Smooth muscle cell of the brain vasculature (primary cell): ENCODE results near the gene PSMD5.

Source experiments
- DNase-seq: peaks from one replicate; pipeline ENCODE4 v3.0.0-alpha.2; 2012; ENCODE audit warnings: low read depth, low spot score

The PSMD5 gene

DNA sequence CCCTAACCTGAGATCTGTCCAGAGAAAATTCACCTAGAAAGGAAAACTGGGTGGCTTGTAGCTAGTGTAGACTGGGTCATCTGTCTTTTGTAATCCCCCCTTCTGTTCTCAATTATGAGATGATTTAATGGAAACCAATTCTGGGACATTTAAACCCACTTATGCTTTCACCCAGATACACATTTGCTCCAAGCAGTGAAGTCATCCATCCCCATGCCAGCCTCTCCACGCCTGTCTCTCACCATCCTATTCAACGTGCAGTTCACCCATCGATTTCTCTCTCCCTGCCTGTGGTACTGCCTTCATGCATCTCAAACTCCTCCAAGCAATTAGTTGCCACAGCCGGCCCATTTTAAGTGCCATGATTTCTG lies 32.5 kb upstream of the PSMD5 start:
- no peak for DNase-seq

DNA sequence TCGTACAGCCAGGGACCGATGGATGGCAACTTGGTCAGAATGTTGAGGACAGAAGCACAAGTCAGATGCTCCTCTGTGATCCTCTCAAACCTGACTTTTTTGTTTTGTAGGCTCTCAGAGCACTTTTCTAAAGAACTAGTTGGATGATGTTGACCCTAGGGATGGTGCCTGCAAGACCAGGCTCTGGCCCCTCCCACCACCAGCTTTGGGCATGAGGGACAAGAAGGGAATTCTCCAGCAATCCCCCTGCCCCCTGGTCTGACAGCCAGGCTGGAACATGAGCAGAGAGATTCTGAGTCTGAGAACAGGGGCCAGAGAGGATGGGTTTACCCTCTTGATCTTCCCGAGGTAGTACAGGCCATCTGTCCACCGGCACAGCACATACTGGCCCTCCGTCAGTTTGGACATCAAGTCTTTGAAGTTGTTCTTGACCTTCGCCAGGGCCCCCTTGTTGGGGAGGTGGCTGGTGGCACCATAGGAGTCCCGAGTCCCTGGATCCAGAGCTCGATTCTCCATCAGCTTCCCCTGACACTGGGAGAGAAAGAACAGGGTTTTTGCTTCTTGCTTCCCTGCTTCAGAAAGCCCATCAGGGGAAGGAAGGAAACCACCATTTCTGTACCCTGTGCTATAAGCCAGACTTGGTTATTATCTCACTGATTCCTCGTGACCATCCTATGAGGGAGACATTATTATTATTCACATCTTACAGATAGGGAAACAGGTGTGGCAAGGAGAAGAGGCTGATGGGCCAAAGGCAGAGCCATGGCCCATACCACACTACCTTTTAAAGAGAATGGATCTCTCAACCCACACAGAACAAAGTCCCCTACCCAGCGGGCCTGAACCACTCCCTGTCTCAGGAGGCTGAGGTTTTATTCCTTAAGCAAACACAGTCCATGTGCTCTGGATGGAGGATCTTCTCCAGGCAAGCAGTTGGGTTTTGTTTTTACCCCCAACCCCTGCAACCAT lies 31.8 kb upstream of the PSMD5 start:
- no peak for DNase-seq

DNA sequence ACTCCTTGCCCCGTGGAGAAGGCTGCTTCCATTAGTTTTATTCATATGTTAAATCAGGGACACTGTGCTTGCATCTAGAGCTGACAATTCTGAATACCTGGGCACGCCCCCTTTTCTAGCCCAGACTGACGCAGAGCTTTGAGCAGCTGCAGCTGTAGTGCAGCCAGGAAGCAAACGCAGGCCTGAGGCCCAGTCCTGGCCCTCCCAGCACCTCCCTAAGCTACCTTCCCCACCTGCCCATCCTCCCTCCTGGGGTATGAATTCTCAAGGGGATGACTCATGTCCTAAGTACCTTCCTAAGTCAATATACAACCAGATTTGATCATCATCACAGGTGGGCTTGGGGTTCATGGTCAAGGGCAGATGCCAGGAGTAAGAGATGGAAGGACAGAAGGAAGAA lies 30.8 kb upstream of the PSMD5 start:
- no peak for DNase-seq

DNA sequence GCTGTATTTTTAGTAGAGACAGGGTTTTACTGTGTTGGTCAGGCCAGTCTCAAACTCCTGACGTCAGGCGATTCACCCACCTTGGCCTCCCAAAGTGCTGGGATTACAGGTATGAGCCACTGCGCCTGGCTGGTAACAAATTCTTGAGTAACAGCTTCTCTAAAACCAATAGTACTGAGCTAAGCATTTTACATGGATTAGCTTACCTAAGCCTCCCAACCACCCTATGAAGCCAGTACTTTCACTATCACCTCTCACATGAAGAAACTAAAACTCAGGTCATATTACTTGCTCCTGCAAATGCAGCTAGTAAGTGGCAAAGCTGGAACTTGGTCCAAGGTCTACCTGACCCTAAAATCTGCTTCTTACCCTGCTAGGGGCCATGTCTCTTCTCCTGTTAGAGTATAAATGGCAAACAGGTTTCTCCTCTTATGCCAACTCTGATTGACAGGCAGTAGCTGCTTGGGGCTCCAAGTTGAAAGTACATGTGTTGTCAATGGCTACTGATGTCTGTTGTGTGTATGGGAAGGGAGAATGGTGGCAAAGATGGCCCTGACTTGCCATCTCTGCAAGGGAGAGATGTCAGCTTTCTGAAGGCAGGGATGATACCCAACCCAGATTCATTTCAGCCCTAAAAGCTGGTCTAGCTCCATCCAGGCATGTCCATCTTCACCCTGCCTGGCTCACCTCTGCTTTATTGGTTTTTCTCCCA lies 30.2 kb upstream of the PSMD5 start:
- no peak for DNase-seq

DNA sequence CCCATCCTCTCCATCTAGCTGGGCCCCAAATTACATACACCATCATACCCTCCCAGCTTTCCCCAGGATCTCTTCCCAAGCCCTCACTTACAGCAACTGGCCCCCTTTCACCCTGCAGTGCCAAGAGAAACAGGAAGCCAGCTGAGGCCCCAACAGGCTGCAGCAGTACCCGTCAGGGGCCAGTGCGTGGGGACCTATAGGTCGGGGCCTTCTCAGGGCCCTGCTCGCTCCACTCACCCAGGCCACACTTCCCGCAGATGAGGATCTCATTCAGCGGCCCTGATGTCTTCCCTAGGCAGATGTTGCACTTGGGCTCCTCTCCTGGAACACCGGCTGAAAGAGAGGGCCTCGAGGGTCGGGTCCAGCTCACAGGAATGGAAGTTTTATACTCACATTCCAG lies 27.5 kb upstream of the PSMD5 start:
- DNase-seq: no peak

DNA sequence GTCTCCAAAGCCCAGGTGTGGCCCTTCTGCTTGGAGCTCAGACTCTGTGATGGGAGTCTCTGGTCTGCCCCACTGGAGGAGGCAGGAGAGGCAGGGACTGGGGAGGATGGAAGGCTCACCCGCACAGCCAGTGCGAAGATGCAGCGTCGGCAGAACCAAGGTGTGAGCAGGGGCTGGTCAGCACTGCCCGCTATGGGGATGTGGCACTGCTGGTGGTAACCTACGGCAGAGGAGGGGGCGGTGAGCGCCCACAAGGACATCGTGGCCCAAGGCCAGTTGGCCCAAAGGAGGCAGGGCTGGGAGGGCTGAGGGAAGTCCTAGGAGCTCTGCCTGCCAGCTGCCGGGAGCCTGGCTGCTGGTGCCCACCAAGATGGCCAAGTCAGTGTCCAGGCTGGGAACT lies 27.0 kb upstream of the PSMD5 start:
- DNase-seq: no peak

DNA sequence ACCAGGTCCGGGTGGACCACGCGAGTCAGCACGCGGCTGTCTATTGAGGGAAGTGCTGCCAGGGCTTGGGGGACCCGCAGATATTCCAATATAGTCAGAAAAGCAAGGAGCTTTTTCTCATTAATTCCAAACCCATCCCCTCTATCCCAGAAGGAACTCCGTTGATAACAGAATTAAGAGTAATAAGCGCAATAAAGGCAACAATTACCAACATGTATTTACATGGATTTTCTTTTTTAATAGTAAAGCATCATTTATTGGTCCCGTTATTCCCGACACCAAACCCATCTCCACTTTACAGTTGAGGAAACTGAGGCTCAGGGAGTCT lies 26.6 kb upstream of the PSMD5 start:
- DNase-seq: no peak

DNA sequence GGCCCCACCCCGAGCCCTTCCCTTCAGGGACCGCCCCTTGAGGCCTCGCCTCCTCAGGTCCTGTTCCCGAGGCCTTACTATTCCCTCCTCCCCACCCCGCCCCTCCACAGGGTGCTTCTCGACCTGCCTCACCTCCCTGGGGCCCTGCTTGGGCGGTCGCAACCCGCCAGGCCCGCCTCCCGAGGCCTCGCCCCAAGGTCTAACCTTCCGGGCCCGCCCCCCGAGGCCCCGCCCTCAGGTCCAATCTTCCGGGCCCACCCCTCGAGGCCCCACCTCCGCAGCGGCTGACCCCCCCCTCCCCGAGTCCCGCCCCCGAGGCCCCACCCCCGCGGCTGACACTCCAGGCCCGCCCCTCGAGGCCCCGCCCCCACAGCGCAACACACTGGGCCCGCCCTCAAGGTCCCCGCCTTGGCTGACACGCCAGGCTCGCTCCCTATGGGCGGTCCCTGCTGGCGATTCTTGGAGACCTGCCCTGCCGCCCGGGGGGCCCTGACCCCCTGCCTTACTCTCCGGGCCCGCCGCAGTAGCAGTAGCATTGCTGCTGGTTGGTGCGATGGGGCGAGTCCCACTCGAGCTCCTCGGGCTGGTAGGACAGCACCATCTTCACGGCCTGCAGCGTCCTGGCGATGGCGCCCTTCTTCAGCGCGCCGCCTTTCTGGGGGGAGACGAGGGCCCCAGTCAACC lies 26.1 kb upstream of the PSMD5 start:
- peak; percentile 78 for DNase-seq

DNA sequence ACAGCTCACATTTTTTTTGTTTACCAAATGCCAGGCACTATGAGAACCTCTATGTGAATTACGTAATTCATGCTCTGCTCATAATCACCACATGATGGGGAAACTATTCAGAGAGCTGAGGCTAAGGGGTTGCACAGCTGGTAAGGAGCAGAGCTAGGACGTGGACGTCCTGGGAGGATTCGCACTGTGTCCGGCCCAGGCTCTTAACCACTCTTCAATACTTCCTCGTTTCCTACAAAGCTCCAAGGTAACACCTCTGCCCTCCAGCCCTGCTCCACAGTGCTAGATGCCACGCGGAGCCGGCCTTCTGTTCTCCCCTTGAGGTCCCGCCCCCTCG lies 25.6 kb upstream of the PSMD5 start:
- DNase-seq: no peak

DNA sequence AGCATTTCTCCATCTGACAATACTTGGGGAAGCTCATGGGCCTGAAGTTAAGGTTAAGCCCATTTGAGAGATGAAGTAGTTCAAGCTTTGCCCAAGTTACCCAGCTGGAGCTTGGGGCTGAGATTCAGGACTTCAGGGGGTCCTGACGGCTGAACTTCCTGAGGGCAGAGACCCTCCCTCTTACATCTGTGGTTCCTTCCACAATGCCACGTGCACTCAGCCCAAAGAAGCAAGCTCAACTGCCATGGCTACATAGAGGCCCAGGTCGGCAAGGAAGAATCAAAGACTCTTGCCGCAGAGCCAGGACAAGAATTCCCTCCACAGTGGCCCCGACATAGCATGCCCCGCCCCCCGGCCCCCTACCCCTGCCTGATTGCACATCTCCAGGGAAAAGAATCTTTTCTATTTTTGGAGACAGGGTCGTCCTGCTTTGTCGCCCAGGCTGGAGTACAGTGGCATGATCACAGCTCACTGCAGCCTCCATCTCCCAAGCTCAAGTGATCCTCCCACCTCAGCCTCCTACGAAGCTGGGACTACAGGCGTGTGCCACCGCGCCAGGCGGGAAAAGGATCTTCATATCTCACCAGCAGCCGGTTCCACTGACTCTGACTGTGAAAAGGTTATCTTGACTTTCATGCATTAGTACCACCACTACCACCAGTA lies 25.1 kb upstream of the PSMD5 start:
- DNase-seq: no peak

DNA sequence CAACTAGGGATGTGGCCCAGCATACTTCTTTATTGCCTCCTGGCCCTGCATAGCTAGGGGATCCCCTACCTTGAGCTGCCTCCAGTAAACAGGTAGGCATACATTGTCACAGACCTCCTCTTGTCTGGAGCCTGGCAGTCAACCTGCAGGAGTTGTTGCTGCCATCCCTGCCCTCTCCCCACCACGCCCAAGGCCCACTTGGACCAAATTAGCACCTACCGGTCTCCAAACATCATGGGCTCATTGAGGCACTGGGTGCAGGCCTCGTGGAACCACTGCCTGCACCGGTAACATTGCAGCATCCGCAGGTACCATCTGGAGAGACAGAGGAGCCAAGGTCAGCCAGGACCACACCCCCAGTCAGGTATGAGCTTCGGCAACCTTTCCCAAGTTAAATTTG lies 23.9 kb upstream of the PSMD5 start:
- DNase-seq: no peak

DNA sequence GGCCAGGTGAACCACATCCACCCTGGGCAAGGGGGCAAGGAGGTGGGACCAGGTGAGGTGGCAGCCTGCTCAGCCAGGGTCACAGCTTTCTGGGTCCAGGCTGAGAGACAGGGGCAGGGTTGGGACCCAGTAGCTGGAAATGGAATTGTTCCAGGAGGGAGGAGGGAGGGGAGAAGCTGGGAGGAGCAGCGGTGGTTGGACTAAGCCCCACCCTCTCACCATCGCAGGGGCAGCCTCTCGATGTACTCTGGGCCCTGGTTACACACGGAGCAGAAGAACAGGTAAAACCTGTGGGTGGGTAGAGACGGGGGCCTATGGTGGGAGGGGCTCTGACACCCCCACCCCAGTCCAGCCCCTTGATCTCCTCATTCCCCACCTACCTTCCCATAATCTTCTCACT lies 23.1 kb upstream of the PSMD5 start:
- DNase-seq: no peak

DNA sequence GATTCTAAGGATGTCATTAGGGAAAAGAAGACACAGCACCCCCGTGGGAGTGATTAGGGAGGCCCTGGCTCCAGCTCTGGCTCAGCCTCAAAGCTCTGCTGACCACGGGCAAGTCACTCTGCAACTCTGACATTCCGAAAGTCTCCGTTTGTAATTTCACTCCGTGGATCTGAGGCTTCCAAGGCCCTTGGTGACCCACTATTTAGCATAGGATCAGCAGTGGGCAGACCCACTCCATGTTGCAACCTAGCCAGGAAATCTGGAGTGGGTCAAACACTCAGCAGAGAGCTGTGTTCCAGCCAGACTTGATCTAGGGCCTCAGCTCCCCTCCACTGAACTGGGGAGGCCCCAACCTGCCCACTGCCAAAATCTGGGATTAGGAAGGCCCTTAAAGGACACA lies 22.5 kb upstream of the PSMD5 start:
- no peak for DNase-seq

DNA sequence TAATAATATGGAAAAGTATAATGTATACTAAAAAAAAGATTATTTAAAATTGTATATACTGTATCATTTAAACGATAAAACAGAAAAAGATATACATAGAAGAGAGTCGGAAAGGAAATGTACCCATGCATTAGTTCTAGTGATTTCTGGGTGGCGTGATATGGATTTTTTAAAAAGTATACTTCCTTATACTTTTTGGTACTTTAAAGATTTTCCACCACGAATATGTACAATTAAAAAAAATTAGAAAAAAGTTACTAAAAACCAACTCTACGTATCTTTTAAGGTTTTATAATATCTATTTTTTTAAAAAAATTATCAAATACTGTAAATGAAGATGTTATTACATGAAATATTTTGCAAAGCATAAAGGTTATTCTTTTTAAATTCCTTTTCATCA lies 22.0 kb upstream of the PSMD5 start:
- no peak for DNase-seq

DNA sequence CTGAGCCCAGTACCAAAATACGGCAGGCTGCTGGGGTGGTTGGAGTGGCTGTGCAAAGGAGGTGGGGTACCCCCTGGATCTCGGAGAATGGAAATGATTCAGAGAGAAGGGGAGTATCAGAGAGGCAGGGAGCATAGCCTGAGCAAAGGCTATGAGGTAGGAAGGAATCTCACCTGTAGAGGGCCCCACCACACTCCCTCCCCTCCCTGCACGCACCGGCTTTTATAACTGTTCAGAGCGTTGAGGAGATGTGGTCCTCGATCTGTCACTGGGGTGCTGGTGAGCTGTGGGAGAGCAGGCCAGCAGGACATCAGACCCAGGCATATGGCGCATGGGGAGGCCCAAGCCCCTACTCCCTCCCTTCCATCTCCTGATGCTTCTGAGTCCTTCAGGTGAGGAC lies 21.1 kb upstream of the PSMD5 start:
- no peak for DNase-seq

DNA sequence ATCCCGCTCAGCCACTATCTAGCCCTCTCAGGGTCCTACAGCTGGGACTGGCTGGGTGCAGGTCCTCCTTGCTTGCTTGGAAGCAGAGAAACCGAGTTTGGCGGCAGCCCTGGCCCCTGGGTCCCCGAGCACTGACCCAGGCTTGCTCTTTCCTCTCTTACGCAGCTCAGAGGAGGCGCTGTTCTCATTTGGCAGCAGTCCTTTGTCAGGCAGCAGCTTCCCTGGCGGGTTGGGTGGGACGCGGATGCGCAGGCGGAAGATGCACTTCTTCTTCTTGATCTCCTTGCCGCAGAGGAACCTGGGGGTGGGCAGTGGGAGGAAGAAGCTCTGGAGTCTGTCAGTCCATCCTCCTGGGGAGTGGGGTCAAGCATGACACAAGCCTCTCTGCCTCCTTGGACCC lies 19.7 kb upstream of the PSMD5 start:
- DNase-seq: no peak

DNA sequence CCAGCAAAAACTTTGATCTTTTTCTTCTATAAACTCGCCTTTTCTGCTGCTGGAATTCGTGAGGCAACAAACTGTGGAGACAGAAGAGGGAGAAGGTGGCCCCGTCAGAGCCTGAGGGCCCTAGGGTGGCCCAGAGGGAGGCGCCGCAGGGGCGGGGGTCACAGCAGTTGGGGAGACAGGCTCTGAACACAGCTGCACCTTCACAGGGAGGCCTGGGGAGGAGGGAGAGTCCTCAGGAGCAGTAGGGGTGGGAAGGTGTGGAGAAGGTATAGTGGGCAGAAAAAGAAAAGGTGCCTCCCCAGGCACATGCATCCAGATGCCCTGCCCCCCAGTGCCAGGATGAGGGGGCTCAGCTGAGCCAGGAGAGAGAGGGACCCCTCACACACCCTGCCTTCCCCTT lies 19.2 kb upstream of the PSMD5 start:
- DNase-seq: no peak

DNA sequence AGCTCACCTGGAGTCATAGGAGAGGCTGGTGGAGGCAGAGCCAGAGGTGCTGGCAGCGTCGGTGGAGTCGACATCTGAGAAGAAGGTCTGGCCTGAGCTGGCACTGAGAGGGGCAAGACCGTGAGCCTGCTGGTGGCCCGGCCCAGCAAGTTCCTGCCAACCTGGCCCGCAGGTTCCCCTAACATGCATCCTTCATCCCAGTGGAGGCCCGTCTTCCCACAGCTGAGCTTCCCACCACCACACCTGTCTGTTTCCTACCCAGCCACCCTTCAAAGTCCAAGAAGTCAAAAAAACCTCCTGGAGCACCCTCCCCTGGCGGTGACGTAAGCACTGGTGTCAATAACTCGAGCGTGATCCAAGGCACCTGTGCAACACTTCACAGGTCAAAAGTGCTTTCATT lies 17.4 kb upstream of the PSMD5 start:
- no peak for DNase-seq

DNA sequence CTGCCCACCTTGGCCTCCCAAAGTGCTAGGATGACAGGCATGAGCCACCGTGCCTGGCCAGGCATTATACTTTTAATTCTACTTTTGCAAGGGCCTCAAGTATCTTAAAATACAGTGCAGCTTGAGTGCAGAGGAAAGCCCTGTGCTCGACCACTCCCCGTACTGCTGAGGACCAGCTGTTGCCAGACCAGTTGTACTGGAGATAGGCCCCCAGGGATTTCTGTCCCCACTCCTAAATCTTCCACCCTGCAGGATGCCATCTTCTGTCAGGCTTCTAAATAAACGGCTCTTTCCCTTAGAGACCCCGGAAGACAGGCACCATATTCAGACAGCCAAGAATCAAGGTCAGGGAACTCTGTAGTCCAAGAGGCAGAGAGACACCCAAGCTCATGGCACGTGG lies 16.6 kb upstream of the PSMD5 start:
- no peak for DNase-seq

DNA sequence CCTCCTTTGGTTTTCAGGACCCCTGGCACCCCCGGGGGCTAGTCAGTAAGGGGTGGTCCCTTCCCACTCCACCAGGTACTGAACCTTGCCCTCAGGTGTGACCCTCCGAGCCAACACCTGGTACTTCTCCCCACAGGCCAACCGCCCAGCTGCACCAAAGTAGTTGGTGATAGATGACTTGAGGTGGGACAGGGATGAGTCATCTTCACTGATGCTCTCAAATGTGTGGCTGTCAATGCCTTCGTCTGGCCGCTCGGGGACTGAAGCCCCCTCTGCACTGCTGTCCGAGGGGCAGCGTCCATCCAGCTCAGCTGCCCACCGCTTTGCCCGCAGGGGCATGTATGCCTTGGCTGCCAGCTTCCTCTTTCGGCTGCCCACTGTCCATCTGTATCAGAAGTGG lies 15.2 kb upstream of the PSMD5 start:
- DNase-seq: no peak

DNA sequence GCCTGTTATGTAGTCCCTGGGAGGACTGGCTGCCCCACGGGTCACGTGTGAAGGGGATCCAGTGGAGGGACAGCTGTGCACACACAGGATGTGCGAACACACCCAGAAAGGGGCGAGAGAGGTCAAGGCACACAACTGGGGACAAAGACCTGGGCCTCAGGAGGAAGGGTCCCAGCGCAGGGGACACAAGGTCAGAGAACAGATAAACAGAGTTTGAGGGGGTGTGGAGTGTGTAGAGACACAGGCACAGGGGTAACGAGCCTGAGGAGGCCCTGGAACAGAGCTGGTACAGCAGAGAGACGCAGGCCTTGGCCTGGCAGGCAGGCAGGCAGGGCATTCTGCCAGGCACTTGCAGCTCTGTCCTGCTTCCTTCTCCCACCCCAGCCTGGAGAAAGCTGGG lies 14.8 kb upstream of the PSMD5 start:
- no peak for DNase-seq

DNA sequence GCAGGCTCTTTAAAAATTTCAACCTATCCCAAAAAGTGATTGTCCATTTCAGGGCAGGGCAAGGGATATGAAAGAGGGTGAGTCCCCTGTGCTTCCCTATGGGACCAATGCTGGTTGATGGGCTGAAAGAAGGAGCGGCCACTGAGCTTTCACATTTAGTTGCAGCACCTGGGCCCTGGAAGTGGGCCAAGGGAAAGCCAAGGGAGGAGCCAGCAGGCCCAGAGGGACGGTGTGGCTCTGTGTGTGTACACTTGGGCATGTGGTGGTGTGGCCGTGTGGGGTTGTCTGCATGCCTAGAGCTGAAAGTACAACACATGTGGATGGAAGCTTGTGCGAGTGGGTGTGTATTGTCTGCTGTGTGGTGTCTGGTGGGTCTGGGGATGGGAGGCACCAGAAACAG lies 14.0 kb upstream of the PSMD5 start:
- no peak for DNase-seq
